VCaP (cell line): ENCODE results near the gene PRICKLE2.

Source experiments
- H3K27ac ChIP-seq: fragments of 450-650 bp; 2 replicates; pipeline ENCODE4 v1.5.1; 2017
- CTCF ChIP-seq: fragments of 450-650 bp; conservative IDR thresholded peaks from 2 replicates; pipeline ENCODE4 v1.5.1; 2017; ENCODE audit warnings: mild to moderate bottlenecking, moderate library complexity

PRICKLE2 gene

GRCh38 chr3:64145438-64145837 is 79.8 kb downstream of the PRICKLE2 start:
- H3K27ac ChIP-seq, result no peak overlapping the region
- TF ChIP-seq CTCF, result no peak

- TF ChIP-seq CTCF, result no peak
Measured at GRCh38 chr3:64144241-64144900, 80.9 kb downstream of the PRICKLE2 start.

GRCh38 chr3:64143409-64144130 is 81.7 kb downstream of the PRICKLE2 start:
- TF ChIP-seq CTCF, result no peak
- peak overlapping the region; percentile 3; the same call in 1 of the 2 replicates for H3K27ac ChIP-seq

More at GRCh38 chr3:64144241-64144900, 80.9 kb downstream of the PRICKLE2 start:
- H3K27ac ChIP-seq, result peak overlapping the region; percentile 3; the same call in 1 of the 2 replicates

- TF ChIP-seq CTCF, result no peak
- 0 out of 2 replicates have a peak overlapping the region, but pooled peaks have one; percentile 4 for H3K27ac ChIP-seq
Measured at GRCh38 chr3:64141476-64141875, 83.8 kb downstream of the PRICKLE2 start.

GRCh38 chr3:64140651-64141050 is 84.6 kb downstream of the PRICKLE2 start:
- TF ChIP-seq CTCF, result no peak
- no peak overlapping the region for H3K27ac ChIP-seq

- H3K27ac ChIP-seq, result no peak overlapping the region
- TF ChIP-seq CTCF, result no peak
Measured at GRCh38 chr3:64138656-64139375, 86.5 kb downstream of the PRICKLE2 start.

GRCh38 chr3:64138046-64138445 is 87.2 kb downstream of the PRICKLE2 start:
- no peak overlapping the region for H3K27ac ChIP-seq
- no peak for TF ChIP-seq CTCF
